HepG2 (cell line): ENCODE measurements around the gene SUN5. TPM values are rescaled to one million over a fixed set of nuclear protein-coding genes. Genes with fewer than 3 reads are reported as not detected.
A peak's percentile ranks its signal among the peaks of the same experiment; 100 is the strongest.

Experiments
- DR1 ChIP-seq: sonication (generic); formaldehyde crosslinking; IDR thresholded peaks from 2 replicates; pipeline ENCODE4 v1.8.0; 2021; ENCODE audit warnings: mild to moderate bottlenecking, missing genetic modification reagents, inconsistent platforms
- GTF2F1 ChIP-seq: fragments of 150-350 bp; IDR thresholded peaks from 2 replicates; pipeline ENCODE4 v1.6.1; 2014; ENCODE audit warnings: low read length
- NCOA1 ChIP-seq: sonication (generic); formaldehyde crosslinking; IDR thresholded peaks from 2 replicates; pipeline ENCODE4 v1.9.0; 2021; ENCODE audit warnings: missing genetic modification reagents
- PHF8 ChIP-seq: sonication (generic); formaldehyde crosslinking; IDR thresholded peaks from 2 replicates; pipeline ENCODE4 v1.5.0; 2020; ENCODE audit warnings: missing genetic modification reagents
- REST ChIP-seq, 2 experiments: IDR thresholded peaks; 2 replicates each; pipeline ENCODE4 v1.6.1; 2011 to 2012; ENCODE audit warnings: low read length in 2 of 2, borderline replicate concordance in 1 of 2, low read depth in 1 of 2, mild to moderate bottlenecking in 1 of 2, moderate library complexity in 1 of 2
- RXRA ChIP-seq: sonication (generic); formaldehyde crosslinking; IDR thresholded peaks from 2 replicates; pipeline ENCODE4 v1.5.1; 2020; ENCODE audit warnings: missing genetic modification reagents
- SALL2 ChIP-seq: sonication (generic); formaldehyde crosslinking; IDR thresholded peaks from 2 replicates; pipeline ENCODE4 v1.8.1; 2023; ENCODE audit warnings: mild to moderate bottlenecking, missing genetic modification reagents, inconsistent platforms
- SNRNP70 ChIP-seq: fragments of 200-400 bp; formaldehyde crosslinking; IDR thresholded peaks from 2 replicates; pipeline ENCODE4 v1.6.1; 2017; ENCODE audit warnings: mild to moderate bottlenecking, low read depth, low read length, moderate library complexity
- STAT5B ChIP-seq: sonication (generic); formaldehyde crosslinking; IDR thresholded peaks from 2 replicates; pipeline ENCODE4 v1.4.0; 2020; ENCODE audit warnings: missing genetic modification reagents
- TAF1 ChIP-seq: sonication (generic); formaldehyde crosslinking; IDR thresholded peaks from 2 replicates; pipeline ENCODE4 v1.4.0; 2020; ENCODE audit warnings: missing genetic modification reagents
- TEF ChIP-seq: sonication (generic); formaldehyde crosslinking; IDR thresholded peaks from 2 replicates; pipeline ENCODE4 v1.5.0; 2020; ENCODE audit warnings: missing genetic modification reagents
- YY1 ChIP-seq: IDR thresholded peaks from 2 replicates; pipeline ENCODE4 v1.6.1; 2011; ENCODE audit warnings: low read length, low read depth, moderate library complexity, mild to moderate bottlenecking; ENCODE audit not compliant: insufficient read depth, insufficient replicate concordance
- ZBTB42 ChIP-seq: sonication (generic); formaldehyde crosslinking; IDR thresholded peaks from 2 replicates; pipeline ENCODE4 v1.5.0; 2020; ENCODE audit warnings: mild to moderate bottlenecking, missing genetic modification reagents
- ZC3H13 ChIP-seq: sonication (generic); formaldehyde crosslinking; IDR thresholded peaks from 2 replicates; pipeline ENCODE4 v1.8.1; 2023; ENCODE audit warnings: mild to moderate bottlenecking, missing genetic modification reagents, moderate library complexity
- ZNF33B ChIP-seq: sonication (generic); formaldehyde crosslinking; IDR thresholded peaks from 2 replicates; pipeline ENCODE4 v1.5.1; 2020; ENCODE audit warnings: mild to moderate bottlenecking, missing genetic modification reagents
- ZNF362 ChIP-seq: sonication (generic); formaldehyde crosslinking; IDR thresholded peaks from 2 replicates; pipeline ENCODE4 v1.4.0; 2020; ENCODE audit warnings: missing genetic modification reagents, mild to moderate bottlenecking, borderline replicate concordance
- ZNF543 ChIP-seq: sonication (generic); formaldehyde crosslinking; IDR thresholded peaks from 2 replicates; pipeline ENCODE4 v1.4.0; 2020; ENCODE audit warnings: mild to moderate bottlenecking, missing genetic modification reagents
- ZNF569 ChIP-seq: sonication (generic); formaldehyde crosslinking; IDR thresholded peaks from 2 replicates; pipeline ENCODE4 v1.5.0; 2020; ENCODE audit warnings: mild to moderate bottlenecking, missing genetic modification reagents, moderate library complexity, borderline replicate concordance
- ZNF737 ChIP-seq: sonication (generic); formaldehyde crosslinking; IDR thresholded peaks from 2 replicates; pipeline ENCODE4 v1.5.0; 2020; ENCODE audit warnings: missing genetic modification reagents, mild to moderate bottlenecking, borderline replicate concordance
- ZNF780A ChIP-seq: sonication (generic); formaldehyde crosslinking; IDR thresholded peaks from 2 replicates; pipeline ENCODE4 v1.8.0; 2022; ENCODE audit warnings: mild to moderate bottlenecking, missing genetic modification reagents, moderate library complexity
- ZNF788 ChIP-seq: sonication (generic); formaldehyde crosslinking; IDR thresholded peaks from 2 replicates; pipeline ENCODE4 v1.5.0; 2020; ENCODE audit warnings: mild to moderate bottlenecking, missing genetic modification reagents, borderline replicate concordance
- ZSCAN20 ChIP-seq: sonication (generic); formaldehyde crosslinking; IDR thresholded peaks from 2 replicates; pipeline ENCODE4 v1.4.0; 2020; ENCODE audit warnings: missing genetic modification reagents, mild to moderate bottlenecking, borderline replicate concordance
- polyA plus RNA-seq, 8 experiments: library from polyadenylated mRNA; depleted of rRNA in 3 of 8; stranded (reverse) in 7 of 8; unstranded in 1 of 8; fragments of >200 nt; fragmentation: Illumina TruSeq in 4 of 8; extraction: Trizol in 4 of 8; gene quantifications; 2 replicates each; pipeline versions ENCODE4 v1.2.1 to v1.2.3, GENCODE V29; 2011 to 2016; ENCODE audit warnings: low read depth in 4 of 8, missing spikeins in 1 of 8, mixed read lengths in 1 of 8; ENCODE audit not compliant: insufficient read depth in 1 of 8
- total RNA-seq, 5 experiments: library from RNA; depleted of rRNA; stranded (reverse); fragments of >200 nt; fragmentation: Illumina TruSeq; extraction: Trizol; gene quantifications; 2 replicates each; pipeline ENCODE4 v1.2.3, GENCODE V29; 2016; ENCODE audit warnings: low read depth in 1 of 5
- TF ChIP-seq, protein P1 (sequence below): sonication (generic); formaldehyde crosslinking; IDR thresholded peaks from 2 replicates; pipeline ENCODE4 v1.8.0; 2022; ENCODE audit warnings: missing genetic modification reagents, mild to moderate bottlenecking, borderline replicate concordance
- TF ChIP-seq, protein P2 (sequence below): IDR thresholded peaks from 2 replicates; pipeline ENCODE4 v1.6.1; 2016

SUN5 gene
- total and polyA plus RNA-seq, 2 of the 13 experiments (the other 11 are each of a cell fraction or from before 2014, with no cell fraction given), result not detected

GRCh38 chr20:33043731-33044181 lies 39.5 kb upstream of the SUN5 start (continued):
- TF ChIP-seq ZNF737 (CRISPR knock-in tag) (no peak), YY1 (no peak), ZBTB42 (no peak), SALL2 (CRISPR knock-in tag) (no peak), TAF1 (CRISPR knock-in tag) (no peak), SNRNP70 (no peak), ZNF780A (CRISPR knock-in tag) (no peak), STAT5B (CRISPR knock-in tag) (no peak), ZNF788 (CRISPR knock-in tag) (0 out of 2 replicates have a peak, but pooled peaks have one; percentile 50), ZNF543 (CRISPR knock-in tag) (no peak), TEF (CRISPR knock-in tag) (no peak), REST (IDR thresholded peaks at IDR 0.05; ENCODE audit: borderline replicate concordance in 1 of 2, low read depth in 1 of 2, low read length in 2 of 2) (no peak), ZC3H13 (CRISPR knock-in tag) (no peak), DR1 (CRISPR knock-in tag) (no peak), PHF8 (CRISPR knock-in tag) (peak; percentile 36; the same call in 1 of the 2 replicates), RXRA (CRISPR knock-in tag) (peak; percentile 46), ZNF33B (CRISPR knock-in tag) (no peak), NCOA1 (CRISPR knock-in tag) (no peak), ZNF569 (CRISPR knock-in tag) (no peak), ZSCAN20 (CRISPR knock-in tag) (no peak), GTF2F1 (no peak), ZNF362 (CRISPR knock-in tag) (no peak)
- TF ChIP-seq, protein P1, sequence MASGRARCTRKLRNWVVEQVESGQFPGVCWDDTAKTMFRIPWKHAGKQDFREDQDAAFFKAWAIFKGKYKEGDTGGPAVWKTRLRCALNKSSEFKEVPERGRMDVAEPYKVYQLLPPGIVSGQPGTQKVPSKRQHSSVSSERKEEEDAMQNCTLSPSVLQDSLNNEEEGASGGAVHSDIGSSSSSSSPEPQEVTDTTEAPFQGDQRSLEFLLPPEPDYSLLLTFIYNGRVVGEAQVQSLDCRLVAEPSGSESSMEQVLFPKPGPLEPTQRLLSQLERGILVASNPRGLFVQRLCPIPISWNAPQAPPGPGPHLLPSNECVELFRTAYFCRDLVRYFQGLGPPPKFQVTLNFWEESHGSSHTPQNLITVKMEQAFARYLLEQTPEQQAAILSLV (CRISPR knock-in tag), result no peak
- TF ChIP-seq, protein P2, sequence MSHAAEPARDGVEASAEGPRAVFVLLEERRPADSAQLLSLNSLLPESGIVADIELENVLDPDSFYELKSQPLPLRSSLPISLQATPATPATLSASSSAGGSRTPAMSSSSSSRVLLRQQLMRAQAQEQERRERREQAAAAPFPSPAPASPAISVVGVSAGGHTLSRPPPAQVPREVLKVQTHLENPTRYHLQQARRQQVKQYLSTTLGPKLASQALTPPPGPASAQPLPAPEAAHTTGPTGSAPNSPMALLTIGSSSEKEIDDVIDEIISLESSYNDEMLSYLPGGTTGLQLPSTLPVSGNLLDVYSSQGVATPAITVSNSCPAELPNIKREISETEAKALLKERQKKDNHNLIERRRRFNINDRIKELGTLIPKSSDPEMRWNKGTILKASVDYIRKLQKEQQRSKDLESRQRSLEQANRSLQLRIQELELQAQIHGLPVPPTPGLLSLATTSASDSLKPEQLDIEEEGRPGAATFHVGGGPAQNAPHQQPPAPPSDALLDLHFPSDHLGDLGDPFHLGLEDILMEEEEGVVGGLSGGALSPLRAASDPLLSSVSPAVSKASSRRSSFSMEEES (CRISPR knock-in tag), result peak; percentile 48; the same call in 1 of the 2 replicates
